Measurements from ENCODE around the gene CDC25B. TPM values are rescaled to one million over a fixed set of nuclear protein-coding genes. Genes with fewer than 3 reads are reported as not detected.

Gene CDC25B
- total and polyA plus RNA-seq, 7 donors = 5.1 to 9.1 (median 7.1) TPM

DNA sequence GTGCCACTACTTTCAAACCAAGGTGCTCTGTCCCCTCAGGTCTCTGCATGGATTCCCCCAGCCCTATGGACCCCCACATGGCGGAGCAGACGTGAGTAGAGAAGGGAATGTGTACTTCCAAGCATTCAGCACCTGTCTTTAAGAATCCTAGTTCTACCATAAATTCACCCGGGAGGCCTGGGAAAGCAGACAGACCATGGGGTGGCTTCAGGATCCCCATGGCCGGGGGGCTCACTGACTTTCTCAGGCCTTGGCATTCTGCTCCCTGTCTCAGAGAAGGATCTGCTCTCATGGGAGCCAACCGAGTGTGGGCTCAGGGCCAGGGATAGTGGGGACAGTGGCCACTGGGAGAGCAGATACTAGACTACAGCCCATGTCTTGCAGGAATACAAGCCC is 2.3 kb downstream of the CDC25B start:
- no peak for ATAC-seq
- H3K36me3 ChIP-seq (ENCODE audit: insufficient read depth in 1 of 2, low read depth in 1 of 2) = peaks cover 0 to 28% of the 10 kb centered on the region in 2 donors
- H3K27ac ChIP-seq = no peak overlapping the region
- no peak for TF ChIP-seq CTCF (IDR thresholded peaks at IDR 0.05)
- no peaks in the 10 kb centered on the region for H3K27me3 ChIP-seq (ENCODE audit: insufficient read depth in 3 of 3, low read length in 2 of 3)
- WGBS, 3 donors = 63 to 71% (median 64%) methylated on average over 5 of the region's 5 CpGs
- H3K4me1 ChIP-seq = peaks cover 6% of the 10 kb centered on the region
- H3K9me3 ChIP-seq = no peaks in the 10 kb centered on the region
- intact Hi-C loops (cut with DNase I) = no loop called here
- DNase-seq = peak in 1 of 2 donors; percentile 39
- H3K4me3 ChIP-seq = no peak overlapping the region

DNA sequence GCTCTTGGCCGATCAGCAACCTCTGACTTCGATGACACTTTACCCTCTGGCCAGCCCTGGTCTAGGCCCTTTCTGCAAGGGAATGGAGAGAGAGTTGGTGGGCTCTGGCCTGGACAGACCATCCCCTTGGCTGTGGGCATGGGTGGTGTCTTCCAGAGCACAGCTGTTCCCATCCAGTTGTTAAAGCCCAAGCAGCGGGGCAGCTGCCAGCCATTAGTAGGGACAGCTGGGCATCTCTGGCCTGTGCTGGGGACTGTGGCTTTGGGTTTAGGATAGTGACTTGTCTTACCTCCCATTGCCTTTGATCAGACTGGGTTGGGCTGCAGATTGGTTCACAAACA is 2.8 kb downstream of the CDC25B start:
- no peak overlapping the region for H3K27ac ChIP-seq

GRCh38 chr20:3800256-3800877 is 4.3 kb downstream of the CDC25B start:
- WGBS, 3 donors = 81 to 92% (median 85%) methylated on average over 15 to 18 of the region's 18 CpGs
- Histone ChIP-seq H3K4me3 (no peak overlapping the region), H3K27ac (no peak overlapping the region), H3K27me3 (ENCODE audit: insufficient read depth in 3 of 3, low read length in 2 of 3) (no peaks in the 10 kb centered on the region), H3K9me3 (no peaks in the 10 kb centered on the region), H3K36me3 (ENCODE audit: insufficient read depth in 1 of 2, low read depth in 1 of 2) (peaks cover 0 to 41% of the 10 kb centered on the region in 2 donors), H3K4me1 (peaks cover 6% of the 10 kb centered on the region)
- peak in 1 of 2 donors; percentile 23 for DNase-seq
- no peak for ATAC-seq
- no peak for TF ChIP-seq CTCF (IDR thresholded peaks at IDR 0.05)
- intact Hi-C loops (cut with DNase I) = no loop called here

More for the DNA sequence above, 2.8 kb downstream of the CDC25B start:
- Histone ChIP-seq H3K4me1 (peaks cover 6% of the 10 kb centered on the region), H3K27me3 (ENCODE audit: insufficient read depth in 3 of 3, low read length in 2 of 3) (no peaks in the 10 kb centered on the region), H3K4me3 (no peak overlapping the region), H3K36me3 (ENCODE audit: insufficient read depth in 1 of 2, low read depth in 1 of 2) (peaks cover 0 to 33% of the 10 kb centered on the region in 2 donors), H3K9me3 (no peaks in the 10 kb centered on the region)
- ATAC-seq (no peak), DNase-seq (peak in 1 of 2 donors; percentile 39)
- TF ChIP-seq CTCF (IDR thresholded peaks at IDR 0.05) = no peak
- 72 to 74% (median 73%) methylated on average over 3 of the region's 3 CpGs for WGBS, 3 donors
- intact Hi-C loops (cut with DNase I) = no loop called here

GRCh38 chr20:3800878-3801260 is 4.8 kb downstream of the CDC25B start:
- H3K4me1 ChIP-seq = peaks cover 9% of the 10 kb centered on the region
- DNase-seq = peak in 1 of 2 donors; percentile 26
- H3K27me3 ChIP-seq (ENCODE audit: insufficient read depth in 3 of 3, low read length in 2 of 3) = no peaks in the 10 kb centered on the region
- no peak overlapping the region for H3K4me3 ChIP-seq
- ATAC-seq = no peak
- intact Hi-C loops (cut with DNase I) = no loop called here
- no peaks in the 10 kb centered on the region for H3K9me3 ChIP-seq
- TF ChIP-seq CTCF (IDR thresholded peaks at IDR 0.05) = no peak
- H3K36me3 ChIP-seq (ENCODE audit: insufficient read depth in 1 of 2, low read depth in 1 of 2) = peaks cover 0 to 41% of the 10 kb centered on the region in 2 donors
- WGBS, 3 donors = 88 to 95% (median 94%) methylated on average over 8 of the region's 8 CpGs
- H3K27ac ChIP-seq = no peak overlapping the region

GRCh38 chr20:3801299-3801698 is 5.2 kb downstream of the CDC25B start:
- Histone ChIP-seq H3K27me3 (ENCODE audit: insufficient read depth in 3 of 3, low read length in 2 of 3) (no peaks in the 10 kb centered on the region), H3K27ac (no peak overlapping the region), H3K4me3 (no peak overlapping the region), H3K9me3 (no peaks in the 10 kb centered on the region), H3K36me3 (ENCODE audit: insufficient read depth in 1 of 2, low read depth in 1 of 2) (peaks cover 0 to 41% of the 10 kb centered on the region in 2 donors), H3K4me1 (peaks cover 14% of the 10 kb centered on the region)
- intact Hi-C loops (cut with DNase I) = no loop called here
- WGBS, 3 donors = 92 to 96% (median 94%) methylated on average over 4 of the region's 4 CpGs
- no peak for TF ChIP-seq CTCF (IDR thresholded peaks at IDR 0.05)
- ATAC-seq (no peak), DNase-seq (no peak)

All from psoas muscle (tissue), 8 donors.